NCI-H82 treated with DMSO at 0.1 percent for 48 hours (cell line): ENCODE data around the gene PCDHGC3.

ENCODE experiments used
- DNase-seq: peaks from one replicate; lab custom pipeline; 2025; ENCODE audit not compliant: unreplicated experiment; lab: John Stamatoyannopoulos, UW

PCDHGC3 gene

DNA sequence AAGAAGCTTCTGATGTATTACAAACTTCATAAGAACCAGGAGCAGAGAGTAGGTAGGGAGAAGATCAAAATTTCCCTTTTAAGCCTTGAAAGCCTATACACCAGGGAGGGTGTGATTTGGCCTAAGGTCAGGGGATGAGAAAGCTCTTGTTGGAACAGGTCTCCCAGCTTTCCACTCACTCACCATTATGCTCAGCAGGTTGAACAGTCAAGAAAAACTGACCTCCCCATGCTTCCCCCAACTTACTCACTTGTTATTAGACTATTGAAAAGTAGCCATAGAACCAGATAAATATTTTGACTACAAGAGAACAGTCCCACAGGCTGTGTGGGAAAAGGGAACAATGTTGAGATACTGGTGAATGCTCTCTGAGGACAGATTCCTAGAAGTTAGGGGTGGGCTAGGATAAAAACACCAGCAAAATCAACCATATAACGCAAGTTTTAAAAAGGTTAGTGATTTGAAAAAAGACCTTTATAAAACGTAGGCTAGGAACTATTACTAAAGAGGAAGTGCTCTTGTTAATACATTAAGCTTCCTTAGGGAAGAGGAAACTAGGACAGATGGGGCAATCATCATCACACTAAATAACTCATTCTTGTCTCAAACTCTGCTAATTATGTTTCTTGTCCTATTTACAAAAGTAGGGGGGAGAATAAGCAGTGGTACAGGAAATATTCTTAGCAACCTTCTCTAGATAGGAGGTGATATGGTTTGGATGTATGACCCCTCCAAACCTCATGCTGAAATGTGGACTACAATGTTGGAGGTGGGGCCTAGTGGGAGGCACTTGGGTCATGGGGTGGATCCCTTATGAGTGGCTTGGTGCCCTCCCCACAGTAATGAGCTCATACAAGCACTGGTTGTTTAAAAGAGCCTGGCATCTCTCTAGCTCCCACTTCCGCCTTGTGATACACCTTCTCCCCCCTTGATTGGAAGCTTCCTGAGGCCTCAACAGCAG lies 44.1 kb downstream of the PCDHGC3 start:
- DNase-seq: no peak

- no peak for DNase-seq
Observed at GRCh38 chr5:141521244-141521781, 45.5 kb downstream of the PCDHGC3 start.

DNA sequence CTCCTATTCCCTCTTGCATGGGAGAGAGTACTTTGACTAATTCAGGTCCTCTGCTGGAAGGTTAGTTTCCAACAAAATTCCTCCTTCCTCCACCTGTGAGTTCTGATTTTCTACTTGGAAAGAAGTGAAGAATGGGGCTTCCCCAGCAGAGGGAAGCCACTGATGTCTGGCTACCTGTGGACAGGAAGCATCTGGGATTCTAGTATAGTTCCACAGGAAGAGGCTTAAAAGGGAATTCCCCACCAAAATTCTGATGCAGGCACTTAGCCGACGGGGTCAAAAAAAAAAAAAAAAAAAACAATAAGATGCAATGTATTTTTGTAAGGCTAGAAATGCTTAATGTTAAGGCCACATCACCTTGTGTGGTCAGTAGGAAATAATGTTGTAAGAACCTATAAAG lies 46.5 kb downstream of the PCDHGC3 start:
- no peak for DNase-seq

DNA sequence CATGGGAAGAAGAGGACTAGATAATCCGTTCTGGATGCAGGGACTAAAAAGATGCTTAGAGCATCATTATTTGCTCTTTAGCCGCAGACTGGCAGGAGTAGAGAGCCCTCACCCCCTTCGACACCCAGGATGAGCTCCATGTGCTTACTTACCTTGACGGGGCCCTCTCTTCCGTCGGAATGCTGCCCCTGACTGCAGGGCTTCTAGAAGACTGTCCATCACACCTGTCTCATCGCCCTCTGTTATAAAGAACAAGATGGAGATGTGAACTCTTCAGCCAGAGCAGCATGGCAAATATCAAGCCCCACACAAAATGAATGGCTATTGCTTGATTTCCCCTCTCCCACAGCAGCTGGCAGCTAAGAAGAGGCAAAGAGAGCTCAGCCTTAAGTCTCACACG lies 48.2 kb downstream of the PCDHGC3 start:
- DNase-seq: no peak

- peak; percentile 61 for DNase-seq
Observed at GRCh38 chr5:141524604-141525597, 49.1 kb downstream of the PCDHGC3 start.

GRCh38 chr5:141525653-141526052 lies 49.9 kb downstream of the PCDHGC3 start:
- DNase-seq: no peak

- no peak for DNase-seq
Observed at GRCh38 chr5:141527426-141527825, 51.7 kb downstream of the PCDHGC3 start.
